Loucy (cell line): ENCODE data around the gene ARMCX5.
A peak's percentile ranks its signal among the peaks of the same experiment; 100 is the strongest.

Source experiments
- H2AFZ ChIP-seq: fragments of 200-600 bp; sonication (generic); 2 replicates; pipeline ENCODE4 v1.6.0; 2016; ENCODE audit warnings: antibody characterized with exemption, mild to moderate bottlenecking, low read length, moderate library complexity
- H3F3A ChIP-seq: fragments of 200-600 bp; 2 replicates; pipeline ENCODE4 v1.6.0; 2016; ENCODE audit warnings: antibody characterized with exemption, low read depth, mild to moderate bottlenecking
- H3K27me3 ChIP-seq: fragments of 200-600 bp; sonication (generic); 2 replicates; pipeline ENCODE4 v1.6.1; 2014; ENCODE audit warnings: low read length, mild to moderate bottlenecking; ENCODE audit not compliant: insufficient read depth, poor library complexity, severe bottlenecking
- H3K36me3 ChIP-seq: fragments of 200-600 bp; sonication (generic); 2 replicates; pipeline ENCODE4 v1.6.1; 2016; ENCODE audit warnings: low read length; ENCODE audit not compliant: insufficient read depth
- H3K4me1 ChIP-seq: fragments of 200-600 bp; sonication (generic); 2 replicates; pipeline ENCODE4 v1.5.1; 2014; ENCODE audit warnings: low read length, mild to moderate bottlenecking; ENCODE audit not compliant: insufficient read depth, poor library complexity, severe bottlenecking
- H3K4me2 ChIP-seq: fragments of 200-600 bp; sonication (generic); 2 replicates; pipeline ENCODE4 v1.6.0; 2014; ENCODE audit warnings: antibody characterized with exemption, low read length, low read depth, mild to moderate bottlenecking; ENCODE audit not compliant: poor library complexity, severe bottlenecking
- H3K4me3 ChIP-seq: fragments of 200-600 bp; sonication (generic); 2 replicates; pipeline ENCODE4 v1.5.1; 2014; ENCODE audit warnings: low read length, mild to moderate bottlenecking, mixed read lengths; ENCODE audit not compliant: poor library complexity, severe bottlenecking
- H3K79me2 ChIP-seq: fragments of 200-600 bp; sonication (generic); 2 replicates; pipeline ENCODE4 v1.6.1; 2014; ENCODE audit warnings: low read length; ENCODE audit not compliant: insufficient read depth
- H3K9ac ChIP-seq: fragments of 200-600 bp; sonication (generic); 2 replicates; pipeline ENCODE4 v1.6.0; 2014; ENCODE audit warnings: mild to moderate bottlenecking, low read depth, low read length, moderate library complexity; ENCODE audit not compliant: poor library complexity, severe bottlenecking
- H3K9me2 ChIP-seq: fragments of 200-600 bp; sonication (generic); replicated peaks from 2 replicates; pipeline ENCODE4 v1.6.1; 2016; ENCODE audit warnings: low read depth, low read length, mixed read lengths
- H3K9me3 ChIP-seq: fragments of 200-600 bp; sonication (generic); 2 replicates; pipeline ENCODE4 v1.6.1; 2014; ENCODE audit warnings: mild to moderate bottlenecking, antibody characterized with exemption, low read length, low read depth; ENCODE audit not compliant: insufficient read depth
- H4K20me1 ChIP-seq: fragments of 200-600 bp; sonication (generic); 2 replicates; pipeline ENCODE4 v1.6.0; 2014; ENCODE audit warnings: antibody characterized with exemption, low read length, mild to moderate bottlenecking; ENCODE audit not compliant: insufficient read depth, poor library complexity, severe bottlenecking
- EZH2phosphoT487 ChIP-seq: fragments of 200-600 bp; IDR thresholded peaks from 2 replicates; pipeline ENCODE4 v1.6.1; 2018; ENCODE audit warnings: antibody characterized with exemption, mild to moderate bottlenecking, moderate library complexity, borderline replicate concordance
- TF ChIP-seq, protein P1 (sequence below): fragments of 200-600 bp; sonication (generic); conservative IDR thresholded peaks from 2 replicates; pipeline ENCODE4 v1.5.1; 2014; ENCODE audit warnings: mild to moderate bottlenecking, antibody characterized with exemption, low read length

ARMCX5 gene

DNA sequence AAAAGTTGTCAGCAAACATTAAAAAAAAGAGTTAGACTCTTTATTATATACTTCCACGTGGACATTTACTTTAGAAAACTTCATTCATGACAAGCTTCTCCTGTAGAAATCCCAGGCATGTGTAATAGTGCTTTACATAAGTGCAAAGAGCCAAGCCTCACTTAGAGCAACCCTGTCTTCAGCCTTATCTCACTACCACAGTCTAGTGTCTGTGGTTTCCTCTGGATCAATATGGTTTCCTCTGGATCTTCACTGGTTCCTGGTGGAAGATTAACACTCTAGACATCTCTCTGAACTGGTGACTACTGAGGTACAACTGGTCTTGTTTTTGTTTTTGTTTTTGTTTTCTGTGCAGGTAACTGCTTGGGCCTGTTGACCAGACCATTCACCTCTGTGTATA, 18.4 kb upstream of the ARMCX5 start:
- H3K4me3 ChIP-seq, result no peak overlapping the region
- no peak for TF ChIP-seq EZH2phosphoT487
- TF ChIP-seq, protein P1, sequence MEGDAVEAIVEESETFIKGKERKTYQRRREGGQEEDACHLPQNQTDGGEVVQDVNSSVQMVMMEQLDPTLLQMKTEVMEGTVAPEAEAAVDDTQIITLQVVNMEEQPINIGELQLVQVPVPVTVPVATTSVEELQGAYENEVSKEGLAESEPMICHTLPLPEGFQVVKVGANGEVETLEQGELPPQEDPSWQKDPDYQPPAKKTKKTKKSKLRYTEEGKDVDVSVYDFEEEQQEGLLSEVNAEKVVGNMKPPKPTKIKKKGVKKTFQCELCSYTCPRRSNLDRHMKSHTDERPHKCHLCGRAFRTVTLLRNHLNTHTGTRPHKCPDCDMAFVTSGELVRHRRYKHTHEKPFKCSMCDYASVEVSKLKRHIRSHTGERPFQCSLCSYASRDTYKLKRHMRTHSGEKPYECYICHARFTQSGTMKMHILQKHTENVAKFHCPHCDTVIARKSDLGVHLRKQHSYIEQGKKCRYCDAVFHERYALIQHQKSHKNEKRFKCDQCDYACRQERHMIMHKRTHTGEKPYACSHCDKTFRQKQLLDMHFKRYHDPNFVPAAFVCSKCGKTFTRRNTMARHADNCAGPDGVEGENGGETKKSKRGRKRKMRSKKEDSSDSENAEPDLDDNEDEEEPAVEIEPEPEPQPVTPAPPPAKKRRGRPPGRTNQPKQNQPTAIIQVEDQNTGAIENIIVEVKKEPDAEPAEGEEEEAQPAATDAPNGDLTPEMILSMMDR, result no peak
- H3F3A ChIP-seq, result no peaks in the 10 kb centered on the region
- no peaks in the 10 kb centered on the region for H3K9me2 ChIP-seq
- H3K79me2 ChIP-seq, result no peaks in the 10 kb centered on the region
- no peaks in the 10 kb centered on the region for H3K27me3 ChIP-seq
- H4K20me1 ChIP-seq, result no peaks in the 10 kb centered on the region
- peak overlapping the region; percentile 26 for H3K4me2 ChIP-seq
- H3K36me3 ChIP-seq, result no peaks in the 10 kb centered on the region
- H2AFZ ChIP-seq, result no peak overlapping the region
- H3K9ac ChIP-seq, result no peak overlapping the region
- peaks cover 3% of the 10 kb centered on the region for H3K4me1 ChIP-seq
- no peaks in the 10 kb centered on the region for H3K9me3 ChIP-seq

DNA sequence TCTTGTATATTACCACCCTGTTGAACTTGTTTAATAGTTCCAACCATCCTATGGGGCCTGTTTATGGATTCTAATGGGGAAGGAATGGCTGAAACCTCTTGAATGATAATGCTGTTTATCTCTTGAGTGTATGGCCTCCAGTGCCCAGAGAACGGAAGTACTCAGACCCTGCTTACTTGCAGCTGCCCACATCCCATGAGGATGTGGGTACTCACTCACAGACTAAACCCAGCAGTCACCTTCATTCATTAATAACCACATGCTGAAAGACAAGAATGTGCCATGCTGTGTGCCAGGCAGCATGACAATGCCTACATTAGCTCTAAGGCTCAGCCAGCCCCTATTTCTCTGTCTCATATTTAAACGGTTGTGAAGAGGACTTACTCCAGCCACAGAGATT, 5.9 kb upstream of the ARMCX5 start:
- no peak for TF ChIP-seq EZH2phosphoT487
- TF ChIP-seq, protein P1, result no peak
- no peaks in the 10 kb centered on the region for H4K20me1 ChIP-seq
- H3K9me3 ChIP-seq, result no peaks in the 10 kb centered on the region
- no peaks in the 10 kb centered on the region for H3K79me2 ChIP-seq
- no peaks in the 10 kb centered on the region for H3F3A ChIP-seq
- no peak overlapping the region for H3K4me2 ChIP-seq
- no peaks in the 10 kb centered on the region for H3K9me2 ChIP-seq
- H3K4me3 ChIP-seq, result no peak overlapping the region
- no peak overlapping the region for H3K9ac ChIP-seq
- no peaks in the 10 kb centered on the region for H3K36me3 ChIP-seq
- 0 out of 2 replicates have a peak overlapping the region, but pooled peaks have one; percentile 12 for H2AFZ ChIP-seq
- H3K4me1 ChIP-seq, result peaks cover 6% of the 10 kb centered on the region
- no peaks in the 10 kb centered on the region for H3K27me3 ChIP-seq

DNA sequence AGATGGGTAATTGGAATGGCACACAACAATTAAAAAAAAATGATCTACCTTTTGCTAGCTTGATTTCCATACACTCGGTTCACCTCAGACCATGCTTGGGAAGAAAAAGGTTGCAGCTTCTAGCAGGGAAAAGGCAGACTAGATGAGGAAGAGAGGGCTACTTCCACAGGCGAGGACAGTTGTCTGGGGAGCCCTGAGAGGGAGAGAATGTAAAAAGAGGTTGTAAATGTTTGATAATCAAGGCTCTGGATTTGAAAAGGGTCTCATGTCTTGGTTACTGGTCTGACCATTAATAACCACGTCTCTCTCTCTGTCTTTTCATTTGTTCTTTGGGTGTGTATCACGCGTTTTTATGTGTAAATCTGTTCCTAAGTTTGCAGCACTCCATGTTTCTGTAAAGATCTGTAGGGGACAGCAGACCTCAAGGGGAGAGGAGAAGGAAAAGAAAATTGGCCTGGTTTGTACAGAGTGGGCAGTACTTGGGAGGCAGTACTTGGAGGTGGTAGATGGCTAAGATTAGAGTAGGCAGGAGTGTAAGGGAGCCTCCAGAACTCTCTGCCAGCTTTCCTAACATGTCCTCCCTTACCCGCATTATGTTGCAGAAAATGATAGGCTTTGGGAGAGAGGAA, 750 bp downstream of the ARMCX5 start:
- Histone ChIP-seq H3K9me3 (no peaks in the 10 kb centered on the region), H3K9ac (peak overlapping the region; percentile 84), H3K4me1 (peaks cover 22% of the 10 kb centered on the region), H4K20me1 (no peaks in the 10 kb centered on the region), H3F3A (no peaks in the 10 kb centered on the region), H3K4me2 (peak overlapping the region; percentile 75), H3K27me3 (no peaks in the 10 kb centered on the region), H3K9me2 (no peaks in the 10 kb centered on the region), H3K36me3 (no peaks in the 10 kb centered on the region), H3K79me2 (peaks cover 20% of the 10 kb centered on the region), H3K4me3 (peak overlapping the region; percentile 85), H2AFZ (peak overlapping the region; percentile 96)
- TF ChIP-seq, protein P1, result no peak
